Stimulated activated CD4-positive, alpha-beta T cell treated with anti-CD3 and anti-CD28 coated beads, Interleukin-12 subunit alpha, Interleukin-12 subunit beta, amount 100 ng/mL, for 4 hours (primary cell): ENCODE measurements around the gene RSRC1.
"Not testable (repeated sequence)": the region's sequence is repeated elsewhere in the genome, so short reads cannot be mapped to it uniquely, and the experiment has no call there.

Experiments
- DNase-seq: peaks from one replicate; pipeline ENCODE4 v3.0.0-alpha.2; 2020

Gene RSRC1

DNA sequence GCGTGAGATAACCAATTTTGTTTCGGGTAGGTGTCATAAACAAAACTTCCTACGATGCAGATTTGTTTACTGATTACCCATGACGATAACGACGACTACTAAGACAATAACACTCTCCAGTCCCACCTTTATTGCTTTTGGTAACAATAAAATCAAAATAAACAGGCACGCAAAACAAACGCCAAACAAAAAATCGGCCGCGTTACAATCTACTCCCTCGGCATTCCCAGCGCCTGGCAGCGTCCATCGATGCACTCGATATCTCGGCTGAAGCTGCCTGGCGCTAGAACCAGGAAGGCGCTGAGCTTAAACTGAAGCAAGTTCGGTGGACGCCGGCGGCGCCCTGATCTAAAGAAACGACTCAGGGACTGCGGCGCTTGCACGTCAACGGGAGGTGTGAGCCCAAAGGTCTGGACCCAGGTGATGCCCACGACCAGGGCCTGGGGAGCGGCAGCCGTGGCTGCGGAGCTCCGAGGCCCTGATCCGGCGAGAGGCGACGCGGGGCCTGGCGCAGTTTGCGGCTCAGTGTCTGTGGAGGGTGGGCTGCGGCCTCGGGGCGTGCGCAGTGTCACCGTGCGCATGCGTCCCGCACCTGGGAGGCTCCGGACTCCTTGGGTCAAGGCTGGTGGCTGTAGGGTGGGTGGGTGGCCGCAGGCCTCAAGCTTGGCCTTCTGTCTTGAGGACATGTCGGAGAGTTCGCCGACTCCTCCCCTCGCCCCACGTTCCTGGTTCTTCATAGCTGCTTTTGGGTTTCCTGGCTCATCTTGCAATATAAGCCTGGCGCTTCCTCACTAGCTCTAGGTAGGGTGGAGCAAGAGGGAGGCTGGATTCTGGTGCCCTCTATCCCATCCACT, at the start of gene RSRC1:
TSS of gene RSRC1 (plus strand) at position 286 of the 854 bp plus-strand sequence. CDS start 12,016 bp downstream, outside the sequence.
- DNase-seq = peak; percentile 70

DNA sequence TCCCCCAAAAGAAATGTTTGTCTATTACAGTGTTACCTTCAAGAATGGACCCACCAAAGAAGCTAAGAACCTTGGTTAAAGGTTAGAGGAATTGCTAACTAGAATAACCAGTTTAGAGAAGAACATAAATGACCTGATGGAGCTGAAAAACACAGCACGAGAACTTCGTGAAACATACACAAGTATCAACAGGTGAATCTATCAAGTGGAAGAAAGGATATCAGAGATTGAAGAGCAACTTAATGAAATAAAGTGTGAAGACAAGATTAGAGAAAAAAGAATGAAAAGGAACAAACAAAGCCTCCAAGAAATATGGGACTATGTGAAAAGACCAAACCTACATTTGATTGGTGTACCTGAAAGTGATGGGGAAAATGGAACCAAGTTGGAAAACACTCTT, 44.3 kb upstream of the RSRC1 start:
- DNase-seq = not testable (repeated sequence)

GRCh38 chr3:158072790-158073189, 37.1 kb upstream of the RSRC1 start:
- no peak for DNase-seq

DNA sequence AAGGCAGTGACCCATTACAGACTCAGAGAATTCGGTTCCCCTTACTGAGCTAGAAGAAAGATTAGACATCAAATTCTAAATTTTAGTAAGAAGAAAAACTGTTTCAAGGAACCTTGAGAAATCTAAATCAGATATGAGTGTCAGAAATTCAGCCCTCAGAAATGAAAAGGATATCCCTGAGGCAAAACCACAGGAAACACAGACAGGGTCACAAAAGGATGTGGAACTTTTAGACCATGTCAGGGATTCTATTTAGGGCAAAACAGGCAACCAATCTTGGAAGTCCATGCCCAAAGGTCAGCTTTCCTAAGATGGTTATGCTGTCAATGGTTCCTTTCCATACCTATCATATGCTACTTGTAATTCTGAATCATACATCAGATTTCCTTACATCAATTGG, 35.3 kb upstream of the RSRC1 start:
- DNase-seq = no peak

DNA sequence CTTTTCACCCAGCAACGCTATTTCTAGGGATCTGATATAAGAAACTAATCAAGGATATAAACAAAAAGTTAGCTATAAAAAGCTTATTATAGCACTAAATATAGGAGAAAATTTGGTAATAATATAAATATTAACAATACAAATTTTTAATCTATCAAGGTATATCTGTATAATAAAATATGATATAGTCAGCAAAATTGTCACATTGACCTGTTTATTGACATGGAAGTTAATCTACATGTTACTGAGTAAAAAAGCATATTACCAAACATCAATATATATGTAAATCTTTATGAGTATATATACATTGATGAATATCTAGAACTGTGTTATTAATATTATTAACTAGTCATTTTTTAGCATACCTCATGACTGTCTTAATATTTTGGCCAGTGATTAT, 30.3 kb upstream of the RSRC1 start:
- DNase-seq = no peak

DNA sequence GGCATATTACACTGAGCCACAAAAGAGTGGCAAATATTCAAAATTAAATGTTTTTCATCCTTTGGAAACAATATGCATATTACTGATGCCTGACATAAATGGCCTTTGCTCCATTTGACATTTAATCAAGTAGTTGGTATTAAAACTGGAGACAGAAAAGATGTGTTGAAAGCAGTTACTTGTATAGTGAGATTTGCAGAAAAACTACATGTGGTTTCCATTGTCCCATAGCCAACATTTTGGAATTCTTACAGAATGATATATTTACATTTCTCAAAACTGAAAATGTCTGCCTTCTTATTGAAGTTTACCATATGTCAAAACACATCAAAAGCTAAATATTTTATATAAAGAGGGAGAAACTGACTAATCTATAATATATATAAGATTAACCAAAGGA, 25.2 kb upstream of the RSRC1 start:
- no peak for DNase-seq

DNA sequence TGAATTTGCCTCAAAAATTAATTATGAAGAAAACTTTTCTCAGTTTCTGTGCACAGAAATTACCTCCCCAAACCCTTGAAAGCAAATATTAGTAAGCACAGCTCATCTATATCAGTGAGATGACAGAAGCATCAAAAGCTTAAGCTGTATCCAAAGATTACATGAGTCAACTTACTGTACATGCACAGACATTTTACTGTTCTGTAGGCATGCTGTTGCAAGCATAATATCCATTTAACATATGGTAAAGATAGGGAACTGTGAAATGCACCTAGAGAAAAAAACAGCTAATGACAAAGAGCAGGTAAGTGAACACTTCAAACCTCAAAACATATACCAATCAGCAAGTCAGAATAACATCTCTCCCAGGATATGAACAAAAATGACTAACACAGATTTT, 24.5 kb upstream of the RSRC1 start:
- no peak for DNase-seq

- DNase-seq = no peak
Measured at GRCh38 chr3:158085931-158086330, 24.0 kb upstream of the RSRC1 start.

DNA sequence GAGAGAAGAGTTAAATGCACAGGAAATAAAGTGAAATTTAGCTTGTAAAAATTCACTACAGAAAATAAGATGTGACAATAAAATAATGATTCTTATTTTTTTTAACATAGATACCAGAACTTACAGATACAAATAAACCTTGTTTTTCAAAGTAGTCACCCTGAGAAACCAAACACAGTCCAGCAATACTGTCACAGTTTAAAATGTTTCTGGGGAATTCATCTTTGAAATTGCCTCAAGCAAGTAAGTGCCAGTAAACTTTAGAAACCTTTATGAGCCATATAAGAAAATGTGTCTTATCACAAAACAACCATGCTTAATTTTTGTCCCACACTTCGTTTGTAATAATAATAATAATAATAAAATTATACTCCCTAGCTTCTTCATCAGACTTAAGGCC, 23.5 kb upstream of the RSRC1 start:
- no peak for DNase-seq

DNA sequence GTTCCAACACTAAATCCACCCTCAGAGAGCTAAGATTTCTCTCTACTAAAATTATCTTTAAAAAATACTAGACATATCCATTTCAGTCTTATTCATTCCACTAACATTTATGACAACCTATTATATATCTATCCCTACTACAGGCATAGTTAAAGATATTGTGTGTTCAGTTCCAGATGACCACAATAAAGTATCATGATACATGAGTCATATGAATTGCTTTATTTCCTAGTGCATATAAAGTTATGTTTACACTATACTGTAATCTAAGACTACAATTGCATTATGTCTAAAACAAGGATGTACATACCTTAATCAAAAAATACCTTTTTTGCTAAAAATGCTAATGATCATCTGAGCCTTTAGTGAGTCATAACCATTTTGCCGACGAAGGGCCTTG, 23.1 kb upstream of the RSRC1 start:
- no peak for DNase-seq

DNA sequence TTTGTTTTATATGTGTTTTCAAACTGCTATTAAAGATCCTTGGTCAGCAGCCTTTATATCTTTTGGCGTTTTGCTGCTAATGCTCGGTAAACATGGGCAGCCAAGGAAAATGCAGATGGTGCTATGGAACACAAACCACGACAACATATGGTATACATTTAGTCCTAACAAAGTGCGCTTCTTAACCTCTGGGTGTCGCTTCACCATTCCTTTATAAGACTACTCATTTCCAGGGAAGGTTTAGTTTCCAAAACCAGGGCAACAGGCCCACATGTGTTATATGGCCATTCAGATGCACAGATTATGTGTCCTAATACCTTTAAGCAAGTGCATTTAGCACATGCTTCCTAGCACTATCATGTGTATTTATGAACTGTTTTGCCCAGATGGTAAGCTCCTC, 18.4 kb upstream of the RSRC1 start:
- no peak for DNase-seq

GRCh38 chr3:158093526-158093925, 16.4 kb upstream of the RSRC1 start:
- no peak for DNase-seq

DNA sequence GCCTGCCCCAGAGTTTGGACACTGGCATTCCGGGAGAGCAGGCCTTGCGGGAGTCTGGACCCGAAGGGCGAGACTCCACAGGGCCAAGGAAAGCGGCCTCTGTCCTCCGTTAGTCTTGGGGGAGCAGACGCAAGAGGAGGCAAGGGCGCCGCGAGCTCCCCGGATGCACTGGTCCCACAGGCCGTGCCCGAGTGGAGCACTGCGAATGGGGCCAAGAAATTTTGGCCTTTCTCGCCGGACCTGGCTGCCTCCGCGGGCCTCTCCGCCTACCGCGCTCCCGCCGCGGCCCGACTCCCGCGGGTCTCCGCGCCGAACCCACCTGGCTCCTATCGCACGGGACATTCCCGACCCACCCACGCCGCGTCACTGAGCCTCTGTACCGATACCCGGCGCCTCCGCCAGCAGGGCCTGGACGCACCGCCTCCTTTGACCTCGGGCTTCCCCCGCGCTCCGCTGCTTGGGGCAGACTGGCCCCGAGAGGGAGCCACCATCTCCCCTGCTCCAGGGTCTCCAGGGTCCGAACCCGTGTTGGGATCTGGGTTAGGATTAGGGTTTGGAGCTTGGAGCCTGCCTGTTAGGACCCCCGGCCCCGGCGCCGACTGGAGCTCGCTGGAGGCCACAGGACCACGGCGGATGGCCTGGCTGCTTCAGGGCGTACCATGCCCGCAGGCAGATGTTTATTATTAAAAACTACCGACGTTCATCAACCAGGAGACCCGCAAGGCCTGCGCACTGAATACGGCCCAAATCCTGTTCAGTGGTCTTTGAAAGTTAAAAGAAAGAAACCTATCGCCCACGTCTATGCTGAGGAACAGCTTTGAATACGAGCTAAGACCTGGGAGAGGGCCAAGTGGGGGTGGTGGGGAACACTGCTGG, 15.4 kb upstream of the RSRC1 start:
- no peak for DNase-seq

DNA sequence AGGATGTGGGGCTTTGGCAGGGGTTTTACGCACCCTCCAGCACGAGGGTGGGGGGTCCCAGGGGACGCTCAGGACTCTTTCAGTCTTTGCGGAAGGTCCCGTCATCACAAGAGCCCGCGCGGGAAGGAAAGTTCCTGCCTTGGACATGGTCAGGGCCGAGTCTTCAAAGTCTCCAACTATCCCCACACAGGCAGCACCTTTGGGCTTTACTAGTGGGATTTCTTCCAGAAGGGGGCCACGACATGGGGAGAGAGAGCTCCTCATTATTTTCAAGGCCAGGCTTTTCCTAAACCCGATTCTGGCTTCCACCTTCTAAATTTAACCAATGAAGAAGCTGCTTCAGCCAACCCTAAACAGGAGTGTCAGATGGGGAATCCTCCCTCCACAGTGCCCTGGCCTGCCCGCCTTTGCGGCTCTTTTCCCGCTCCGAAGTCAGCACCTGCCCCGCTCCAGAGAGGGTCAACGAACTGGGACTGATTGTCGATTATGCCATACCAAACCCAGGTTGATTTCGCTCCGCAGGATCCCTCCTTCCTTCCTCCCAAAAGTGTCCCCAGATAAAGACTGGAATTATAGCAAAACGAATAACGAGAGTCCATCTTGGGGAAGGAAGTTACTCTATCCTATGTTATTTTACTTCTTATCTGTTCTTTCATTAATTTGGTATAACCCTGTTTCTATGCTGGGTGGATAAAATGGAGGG, 14.6 kb upstream of the RSRC1 start:
- no peak for DNase-seq

DNA sequence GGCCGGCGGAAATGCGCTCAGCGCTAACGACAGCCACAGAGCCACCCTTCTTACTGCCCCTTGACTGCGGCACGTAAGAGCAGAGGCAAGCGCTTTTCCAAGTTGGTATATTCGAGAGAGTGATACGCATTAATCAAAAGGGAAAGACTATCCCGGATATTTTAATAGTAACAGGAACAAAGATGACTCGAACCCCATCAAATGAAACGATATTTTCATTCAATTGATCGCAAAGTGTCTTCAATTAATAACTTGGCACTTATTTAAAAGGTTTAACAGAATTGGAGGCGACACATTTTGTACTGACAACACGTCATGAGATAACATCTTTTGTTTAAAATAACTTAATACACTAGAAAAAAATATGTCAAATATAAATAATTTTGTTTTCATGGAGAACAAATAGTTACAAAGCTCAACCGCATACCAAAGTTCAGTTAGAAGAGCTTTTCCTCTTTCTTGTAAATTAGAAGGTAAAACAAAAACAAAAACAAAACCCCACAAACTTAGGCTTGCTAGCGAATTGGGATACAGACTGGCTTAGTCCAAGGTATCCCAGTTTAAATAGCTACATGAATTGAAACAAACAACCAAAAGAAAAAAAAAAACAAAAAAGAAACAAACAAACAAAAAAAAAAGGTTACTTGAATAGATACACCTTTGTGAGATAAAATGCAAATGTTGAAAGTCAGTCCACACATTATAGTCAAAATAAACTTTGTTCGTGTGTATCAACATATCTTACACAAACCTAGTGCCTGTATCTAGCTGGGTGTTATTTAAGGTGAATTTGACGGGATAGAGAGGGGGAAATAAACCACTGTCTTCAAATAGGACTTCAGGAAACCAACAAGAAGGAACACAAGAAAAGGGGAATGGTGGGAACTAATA, 13.8 kb upstream of the RSRC1 start:
- DNase-seq = no peak

GRCh38 chr3:158097081-158097592, 12.8 kb upstream of the RSRC1 start:
- no peak for DNase-seq

DNA sequence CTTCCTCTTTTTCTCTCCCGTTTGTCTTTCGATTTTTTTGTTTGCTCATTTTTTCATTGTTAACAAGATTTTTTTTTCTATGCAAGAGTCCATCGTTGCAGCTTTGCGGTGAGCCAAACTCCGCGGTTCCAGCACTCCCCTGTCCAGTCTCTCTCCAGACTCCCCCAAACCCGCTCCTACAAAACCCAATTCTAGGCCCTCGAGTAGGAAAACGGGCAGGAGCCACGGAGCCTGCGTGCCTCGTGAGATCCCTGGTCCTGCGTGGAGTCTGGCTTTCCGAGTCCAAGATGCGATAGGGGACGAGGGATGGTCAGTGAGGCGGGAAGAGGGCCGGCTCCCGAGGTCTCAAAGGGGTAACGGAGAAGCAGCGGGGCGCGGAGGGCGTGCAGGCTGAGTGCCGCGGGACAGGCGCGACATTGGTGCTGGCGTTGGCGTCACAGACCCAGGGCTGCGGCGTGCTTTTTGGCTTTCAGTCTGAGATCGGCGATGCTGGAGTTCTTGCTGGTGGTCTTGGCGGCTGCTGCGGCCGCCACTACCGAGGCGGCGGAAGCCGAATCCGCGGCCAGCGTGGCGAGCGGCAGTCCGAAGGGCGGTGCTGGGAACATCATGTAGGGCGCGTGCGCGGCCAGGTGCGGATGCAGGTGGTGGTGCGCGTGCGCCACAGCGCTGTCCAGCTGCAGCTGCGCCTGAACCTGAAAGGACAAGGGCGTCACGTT, 12.1 kb upstream of the RSRC1 start:
- DNase-seq = peak; percentile 65

- DNase-seq = no peak
Measured at GRCh38 chr3:158098309-158098639, 11.6 kb upstream of the RSRC1 start.

DNA sequence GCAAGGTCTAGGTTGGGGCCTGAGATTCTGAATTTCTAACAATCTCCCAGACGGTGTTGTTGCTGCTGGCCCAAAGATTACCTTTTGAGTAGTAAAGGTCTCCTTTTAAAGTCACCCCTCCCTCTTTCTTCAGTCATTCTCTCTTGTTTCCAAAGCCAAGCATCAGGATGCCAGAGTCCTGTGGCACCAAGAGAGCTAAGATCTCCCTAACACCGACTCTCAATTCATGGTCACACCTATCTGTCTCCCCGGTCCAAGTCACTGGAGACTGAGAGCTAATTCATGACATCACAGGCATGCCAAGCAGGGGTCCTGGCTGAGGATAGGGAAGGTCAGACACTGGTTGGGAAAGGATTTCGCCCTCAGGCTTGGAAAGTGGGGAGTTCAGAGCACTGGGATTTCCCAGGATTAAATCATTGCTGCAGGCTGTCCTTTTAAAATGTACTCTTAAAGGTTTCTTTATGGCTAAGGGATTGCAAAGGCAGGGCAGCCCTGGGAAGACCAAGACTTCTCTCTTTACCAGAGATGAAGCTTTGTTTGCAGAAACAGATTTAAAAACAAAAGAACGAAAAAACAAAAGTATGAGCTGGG, 11.0 kb upstream of the RSRC1 start:
- no peak for DNase-seq

- DNase-seq = no peak
Measured at GRCh38 chr3:158100681-158101080, 9.2 kb upstream of the RSRC1 start.
